Lung (tissue), 12 donors: ENCODE data around the gene SENP3. TPM values are rescaled to one million over a fixed set of nuclear protein-coding genes. Genes with fewer than 3 reads are reported as not detected.

ENCODE experiments used
- ATAC-seq: fragments of 200-7000 bp; cut with Tn5 transposase; one replicate; pipeline ENCODE4 v1.9.1; 2020; ENCODE audit warnings: moderate number of reproducible peaks; ENCODE audit not compliant: insufficient read depth, low FRiP score
- DNase-seq, 3 donors: peaks; one replicate each; pipeline ENCODE4 v3.0.0-alpha.2; 2013 to 2017
- H3K27ac ChIP-seq, 2 donors: one replicate each; pipeline ENCODE4 v1.5.1; 2013; ENCODE audit warnings: mild to moderate bottlenecking in 2 of 2, moderate library complexity in 2 of 2, control low read depth in 1 of 2, inconsistent platforms in 1 of 2, low read depth in 1 of 2, low read length in 1 of 2
- H3K27me3 ChIP-seq, 3 donors: one replicate each; pipeline ENCODE4 v1.5.1; 2013; ENCODE audit warnings: low read length in 2 of 3; ENCODE audit not compliant: control insufficient read depth in 3 of 3, insufficient read depth in 3 of 3
- H3K36me3 ChIP-seq, 4 donors: one replicate each; pipeline ENCODE4 v1.5.1; 2013; ENCODE audit warnings: low read length in 4 of 4, mild to moderate bottlenecking in 1 of 4, moderate library complexity in 1 of 4; ENCODE audit not compliant: control insufficient read depth in 4 of 4, insufficient read depth in 4 of 4
- H3K4me1 ChIP-seq, 5 donors: one replicate each; pipeline ENCODE4 v1.5.1; 2013; ENCODE audit warnings: low read length in 5 of 5, mild to moderate bottlenecking in 2 of 5, moderate library complexity in 1 of 5; ENCODE audit not compliant: control insufficient read depth in 5 of 5, insufficient read depth in 5 of 5
- H3K4me3 ChIP-seq: one replicate; pipeline ENCODE4 v1.5.1; 2013; ENCODE audit warnings: mild to moderate bottlenecking, control low read depth, moderate library complexity
- H3K9ac ChIP-seq, 2 donors: one replicate each; pipeline ENCODE4 v1.5.1; 2013; ENCODE audit warnings: low read length in 2 of 2, control low read depth in 1 of 2; ENCODE audit not compliant: insufficient read depth in 1 of 2
- H3K9me3 ChIP-seq, 4 donors: one replicate each; pipeline ENCODE4 v1.5.1; 2013; ENCODE audit warnings: low read length in 3 of 4, mild to moderate bottlenecking in 1 of 4, moderate library complexity in 1 of 4; ENCODE audit not compliant: control insufficient read depth in 4 of 4, insufficient read depth in 3 of 4
- CTCF ChIP-seq: IDR thresholded peaks from 2 replicates; pipeline ENCODE4 v1.5.1; 2012; ENCODE audit warnings: mild to moderate bottlenecking; ENCODE audit errors: control extremely low read depth, extremely low read depth
- WGBS, 2 donors: extraction: QIAGEN DNeasy Blood & Tissue Kit; methylation state at CpG; one replicate each; pipeline ENCODE4 v1.1.7; 2013; 5-methylcytosine and 5-hydroxymethylcytosine counted together
- polyA plus RNA-seq, 2 donors: library from polyadenylated mRNA; stranded (reverse); fragments of 200-250 nt; gene quantifications; one replicate each; pipeline ENCODE4 v1.2.1, GENCODE V29; 2013
- total RNA-seq, 2 donors: library from RNA; depleted of rRNA in 1 of 2; stranded (reverse); fragments of >200 nt in 1 of 2; gene quantifications; one replicate each; pipeline ENCODE4 v1.2.1, GENCODE V29; 2014 to 2021
- donor health status: control.
- donor health status: control.
- donor health status: Bipolar disorder and iron deficiency.
- donor health status: healthy.
- donor health status: DM: yes; HTN: yes; CAD: no.

Gene SENP3
- total and polyA plus RNA-seq, 4 donors = 34.0 to 54.4 (median 48.6) TPM

- H3K27ac ChIP-seq = no peak overlapping the region
- TF ChIP-seq CTCF = no peak
- no peak for DNase-seq
- H3K36me3 ChIP-seq = no peaks in the 10 kb centered on the region
- H3K4me1 ChIP-seq = no peaks in the 10 kb centered on the region
- peaks cover 0 to 9% (median 0%) of the 10 kb centered on the region in 4 donors for H3K9me3 ChIP-seq
- no peak overlapping the region for H3K4me3 ChIP-seq
- ATAC-seq = no peak
- no peaks in the 10 kb centered on the region for H3K27me3 ChIP-seq
- H3K9ac ChIP-seq = no peak overlapping the region
These were observed 32.9 kb upstream of the SENP3 start for GRCh38 chr17:7528842-7529241.

GRCh38 chr17:7530023-7530900 lies 31.5 kb upstream of the SENP3 start:
- TF ChIP-seq CTCF = no peak
- DNase-seq = no peak
- 78 to 82% methylated on average over 6 of the region's 6 CpGs for WGBS, 2 donors

GRCh38 chr17:7538050-7538449 lies 23.7 kb upstream of the SENP3 start:
- Histone ChIP-seq H3K36me3 (no peaks in the 10 kb centered on the region), H3K4me3 (no peak overlapping the region), H3K4me1 (no peaks in the 10 kb centered on the region), H3K27me3 (no peaks in the 10 kb centered on the region), H3K27ac (no peak overlapping the region), H3K9me3 (peaks cover 0 to 3% (median 0%) of the 10 kb centered on the region in 4 donors), H3K9ac (no peak overlapping the region)
- ATAC-seq (no peak), DNase-seq (no peak)
- WGBS, 2 donors = 82 to 93% methylated on average over 3 of the region's 3 CpGs
- no peak for TF ChIP-seq CTCF

More at GRCh38 chr17:7530023-7530900, 31.5 kb upstream of the SENP3 start:
- H3K4me1 ChIP-seq = no peaks in the 10 kb centered on the region
- no peak for ATAC-seq
- H3K36me3 ChIP-seq = no peaks in the 10 kb centered on the region
- no peaks in the 10 kb centered on the region for H3K27me3 ChIP-seq
- no peak overlapping the region for H3K27ac ChIP-seq
- H3K4me3 ChIP-seq = no peak overlapping the region
- H3K9ac ChIP-seq = no peak overlapping the region
- H3K9me3 ChIP-seq = peaks cover 0 to 9% (median 0%) of the 10 kb centered on the region in 4 donors
